WTC11 (cell line): ENCODE results near the gene COL5A1.
A peak's percentile ranks its signal among the peaks of the same experiment; 100 is the strongest.

Source experiments
- ATF6 ChIP-seq: sonication (generic); formaldehyde crosslinking; IDR thresholded peaks from 2 replicates; pipeline ENCODE4 v1.8.1; 2023; ENCODE audit warnings: mild to moderate bottlenecking, missing genetic modification reagents
- CTCF ChIP-seq: fragments of 200-600 bp; IDR thresholded peaks from 2 replicates; pipeline ENCODE4 v1.8.0; 2022; ENCODE audit warnings: antibody characterized with exemption
- E2F5 ChIP-seq: sonication (generic); formaldehyde crosslinking; IDR thresholded peaks from 2 replicates; pipeline ENCODE4 v1.8.1; 2022; ENCODE audit warnings: mild to moderate bottlenecking, moderate library complexity, missing genetic modification reagents
- ELF4 ChIP-seq: sonication (generic); formaldehyde crosslinking; IDR thresholded peaks from 2 replicates; pipeline ENCODE4 v1.8.1; 2022; ENCODE audit warnings: low read depth, mild to moderate bottlenecking, moderate library complexity, missing genetic modification reagents
- KAT7 ChIP-seq: sonication (generic); formaldehyde crosslinking; IDR thresholded peaks from 2 replicates; pipeline ENCODE4 v1.8.1; 2023; ENCODE audit warnings: missing genetic modification reagents, mild to moderate bottlenecking, borderline replicate concordance
- MYBL2 ChIP-seq: sonication (generic); formaldehyde crosslinking; IDR thresholded peaks from 2 replicates; pipeline ENCODE4 v1.8.1; 2023; ENCODE audit warnings: mild to moderate bottlenecking, moderate library complexity, missing genetic modification reagents
- NR2C2 ChIP-seq: sonication (generic); formaldehyde crosslinking; IDR thresholded peaks from 2 replicates; pipeline ENCODE4 v1.8.0; 2022; ENCODE audit warnings: mild to moderate bottlenecking, missing genetic modification reagents
- ZBTB21 ChIP-seq: sonication (generic); formaldehyde crosslinking; IDR thresholded peaks from 2 replicates; pipeline ENCODE4 v1.8.1; 2023; ENCODE audit warnings: mild to moderate bottlenecking, missing genetic modification reagents, borderline replicate concordance
- ZBTB43 ChIP-seq: sonication (generic); formaldehyde crosslinking; IDR thresholded peaks from 2 replicates; pipeline ENCODE4 v1.8.1; 2023; ENCODE audit warnings: mild to moderate bottlenecking, missing genetic modification reagents

- TF ChIP-seq ATF6 (CRISPR knock-in tag) (no peak), CTCF (peak; percentile 88), ZBTB21 (CRISPR knock-in tag) (no peak), ELF4 (CRISPR knock-in tag) (no peak), NR2C2 (CRISPR knock-in tag) (no peak), KAT7 (CRISPR knock-in tag) (no peak), MYBL2 (CRISPR knock-in tag) (no peak), ZBTB43 (CRISPR knock-in tag) (no peak), E2F5 (no peak)
These were observed 47.9 kb downstream of the COL5A1 start for GRCh38 chr9:134689321-134690181.
